ENCODE results near the gene EPS8L1.

Gene EPS8L1

GRCh38 chr19:55077106-55077505 is 1.4 kb downstream of the EPS8L1 start:
- Histone ChIP-seq H3K27me3 (ENCODE audit: insufficient read depth, low read length, poor library complexity, severe bottlenecking) (no peaks in the 10 kb centered on the region), H3K36me3 (ENCODE audit: insufficient read depth, low read length) (no peaks in the 10 kb centered on the region), H3K9ac (ENCODE audit: low read depth, low read length, poor library complexity, severe bottlenecking) (no peak overlapping the region)

DNA sequence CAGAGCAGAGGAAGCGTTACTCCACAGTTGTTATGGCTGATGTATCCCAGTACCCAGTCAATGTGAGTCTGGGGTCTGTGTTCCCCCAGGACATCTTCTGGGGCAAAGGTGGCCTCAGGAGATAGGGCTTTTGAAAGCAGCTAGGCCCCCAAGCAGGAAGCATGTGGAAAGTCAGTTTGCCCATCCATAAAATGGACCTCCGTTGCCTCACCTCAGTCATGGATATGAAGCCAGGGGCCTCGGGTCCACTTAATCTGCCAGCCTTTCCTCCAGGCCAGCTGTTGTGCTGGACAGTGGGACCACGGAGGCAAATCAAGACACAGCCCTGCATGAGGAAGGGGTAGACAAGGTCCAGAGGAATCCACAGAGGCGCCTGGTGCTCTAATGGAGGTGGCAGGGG is 3.3 kb downstream of the EPS8L1 start:
- TF ChIP-seq EZH2phosphoT487 (IDR thresholded peaks at IDR 0.05; ENCODE audit: borderline replicate concordance), result no peak
- TF ChIP-seq, protein P1, sequence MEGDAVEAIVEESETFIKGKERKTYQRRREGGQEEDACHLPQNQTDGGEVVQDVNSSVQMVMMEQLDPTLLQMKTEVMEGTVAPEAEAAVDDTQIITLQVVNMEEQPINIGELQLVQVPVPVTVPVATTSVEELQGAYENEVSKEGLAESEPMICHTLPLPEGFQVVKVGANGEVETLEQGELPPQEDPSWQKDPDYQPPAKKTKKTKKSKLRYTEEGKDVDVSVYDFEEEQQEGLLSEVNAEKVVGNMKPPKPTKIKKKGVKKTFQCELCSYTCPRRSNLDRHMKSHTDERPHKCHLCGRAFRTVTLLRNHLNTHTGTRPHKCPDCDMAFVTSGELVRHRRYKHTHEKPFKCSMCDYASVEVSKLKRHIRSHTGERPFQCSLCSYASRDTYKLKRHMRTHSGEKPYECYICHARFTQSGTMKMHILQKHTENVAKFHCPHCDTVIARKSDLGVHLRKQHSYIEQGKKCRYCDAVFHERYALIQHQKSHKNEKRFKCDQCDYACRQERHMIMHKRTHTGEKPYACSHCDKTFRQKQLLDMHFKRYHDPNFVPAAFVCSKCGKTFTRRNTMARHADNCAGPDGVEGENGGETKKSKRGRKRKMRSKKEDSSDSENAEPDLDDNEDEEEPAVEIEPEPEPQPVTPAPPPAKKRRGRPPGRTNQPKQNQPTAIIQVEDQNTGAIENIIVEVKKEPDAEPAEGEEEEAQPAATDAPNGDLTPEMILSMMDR (conservative IDR thresholded peaks at IDR 0.05; ENCODE audit: low read length), result no peak
- Histone ChIP-seq H4K20me1 (ENCODE audit: insufficient read depth, low read length, poor library complexity, severe bottlenecking) (no peaks in the 10 kb centered on the region), H3K36me3 (ENCODE audit: insufficient read depth, low read length) (no peaks in the 10 kb centered on the region), H3K9ac (ENCODE audit: low read depth, low read length, poor library complexity, severe bottlenecking) (no peak overlapping the region), H3K4me1 (ENCODE audit: insufficient read depth, low read length, poor library complexity, severe bottlenecking) (no peaks in the 10 kb centered on the region), H3K27me3 (ENCODE audit: insufficient read depth, low read length, poor library complexity, severe bottlenecking) (no peaks in the 10 kb centered on the region), H3K4me3 (ENCODE audit: low read length, poor library complexity, severe bottlenecking) (no peak overlapping the region), H3K4me2 (ENCODE audit: low read depth, low read length, poor library complexity, severe bottlenecking) (no peak overlapping the region), H3K9me2 (replicated peaks; ENCODE audit: low read depth, low read length) (no peaks in the 10 kb centered on the region), H3K79me2 (ENCODE audit: insufficient read depth, low read length) (no peaks in the 10 kb centered on the region), H3F3A (ENCODE audit: low read depth) (no peaks in the 10 kb centered on the region), H2AFZ (ENCODE audit: low read length) (no peak overlapping the region), H3K9me3 (ENCODE audit: insufficient read depth, low read depth, low read length) (no peaks in the 10 kb centered on the region)

More at GRCh38 chr19:55077106-55077505, 1.4 kb downstream of the EPS8L1 start:
- no peak overlapping the region for H3K4me2 ChIP-seq (ENCODE audit: low read depth, low read length, poor library complexity, severe bottlenecking)
- H2AFZ ChIP-seq (ENCODE audit: low read length), result no peak overlapping the region
- H3K79me2 ChIP-seq (ENCODE audit: insufficient read depth, low read length), result no peaks in the 10 kb centered on the region
- no peaks in the 10 kb centered on the region for H3K9me3 ChIP-seq (ENCODE audit: insufficient read depth, low read depth, low read length)
- H4K20me1 ChIP-seq (ENCODE audit: insufficient read depth, low read length, poor library complexity, severe bottlenecking), result no peaks in the 10 kb centered on the region
- H3K4me3 ChIP-seq (ENCODE audit: low read length, poor library complexity, severe bottlenecking), result no peak overlapping the region
- no peaks in the 10 kb centered on the region for H3K9me2 ChIP-seq (replicated peaks; ENCODE audit: low read depth, low read length)
- no peaks in the 10 kb centered on the region for H3K4me1 ChIP-seq (ENCODE audit: insufficient read depth, low read length, poor library complexity, severe bottlenecking)
- TF ChIP-seq, protein P1 (conservative IDR thresholded peaks at IDR 0.05; ENCODE audit: low read length), result no peak
- no peak for TF ChIP-seq EZH2phosphoT487 (IDR thresholded peaks at IDR 0.05; ENCODE audit: borderline replicate concordance)
- H3F3A ChIP-seq (ENCODE audit: low read depth), result no peaks in the 10 kb centered on the region

DNA sequence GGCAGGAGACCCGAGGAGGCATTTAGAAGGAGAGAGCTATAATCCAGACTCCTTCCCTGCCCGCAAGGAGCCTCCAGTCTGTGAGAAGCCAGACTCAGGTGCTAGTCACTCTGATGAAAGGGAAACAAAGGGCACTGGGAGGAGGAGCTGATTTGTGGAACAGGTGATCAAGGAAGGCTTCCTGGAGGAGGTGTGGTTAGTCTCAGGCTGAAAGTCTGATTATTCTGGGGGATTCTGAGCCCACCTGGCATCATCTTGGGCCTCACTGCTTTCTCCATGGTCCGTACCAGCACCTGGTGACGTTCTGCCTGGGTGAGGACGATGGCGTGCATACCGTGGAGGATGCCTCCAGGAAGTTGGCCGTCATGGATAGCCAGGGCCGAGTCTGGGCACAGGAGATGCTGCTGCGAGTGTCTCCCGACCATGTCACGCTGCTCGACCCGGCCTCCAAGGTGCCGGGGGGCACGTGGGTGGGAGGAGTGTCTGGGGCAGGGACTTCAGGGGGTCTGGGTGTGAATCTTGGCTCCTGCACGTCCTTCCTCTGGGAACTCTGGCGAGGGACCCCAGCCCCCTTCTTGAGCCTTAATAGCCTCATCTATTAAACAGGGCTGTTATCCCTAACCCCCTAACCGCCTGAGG is 3.9 kb downstream of the EPS8L1 start:
- no peaks in the 10 kb centered on the region for H3K9me2 ChIP-seq (replicated peaks; ENCODE audit: low read depth, low read length)
- H3K27me3 ChIP-seq (ENCODE audit: insufficient read depth, low read length, poor library complexity, severe bottlenecking), result no peaks in the 10 kb centered on the region
- no peaks in the 10 kb centered on the region for H3K36me3 ChIP-seq (ENCODE audit: insufficient read depth, low read length)
- no peaks in the 10 kb centered on the region for H3K79me2 ChIP-seq (ENCODE audit: insufficient read depth, low read length)
- H3K4me2 ChIP-seq (ENCODE audit: low read depth, low read length, poor library complexity, severe bottlenecking), result no peak overlapping the region
- H3K4me3 ChIP-seq (ENCODE audit: low read length, poor library complexity, severe bottlenecking), result no peak overlapping the region
- H3K9me3 ChIP-seq (ENCODE audit: insufficient read depth, low read depth, low read length), result no peaks in the 10 kb centered on the region
- H3K4me1 ChIP-seq (ENCODE audit: insufficient read depth, low read length, poor library complexity, severe bottlenecking), result no peaks in the 10 kb centered on the region
- H3K9ac ChIP-seq (ENCODE audit: low read depth, low read length, poor library complexity, severe bottlenecking), result no peak overlapping the region
- H2AFZ ChIP-seq (ENCODE audit: low read length), result no peak overlapping the region
- no peaks in the 10 kb centered on the region for H4K20me1 ChIP-seq (ENCODE audit: insufficient read depth, low read length, poor library complexity, severe bottlenecking)
- TF ChIP-seq EZH2phosphoT487 (IDR thresholded peaks at IDR 0.05; ENCODE audit: borderline replicate concordance), result no peak
- H3F3A ChIP-seq (ENCODE audit: low read depth), result no peaks in the 10 kb centered on the region
